CD14-positive monocyte (primary cell): ENCODE data around the gene FCRL4. TPM values are rescaled to one million over a fixed set of nuclear protein-coding genes. Genes with fewer than 3 reads are reported as not detected.

Experiments used
- DNase-seq, 3 donors: peaks; one replicate each; pipeline ENCODE4 v3.0.0-alpha.2; 2011 to 2022
- H2AFZ ChIP-seq: 2 replicates; pipeline ENCODE4 v1.6.0; 2012; ENCODE audit warnings: mild to moderate bottlenecking, low read depth, low read length, inconsistent platforms; ENCODE audit not compliant: insufficient read depth, poor library complexity, severe bottlenecking
- H3K27ac ChIP-seq, 2 donors: 1 replicate in 1 of 2; 2 replicates in 1 of 2; pipeline ENCODE4 v1.5.1; 2012 to 2013; ENCODE audit warnings: low read length in 2 of 2, control low read depth in 1 of 2, inconsistent platforms in 1 of 2, low read depth in 1 of 2, mild to moderate bottlenecking in 1 of 2
- H3K27me3 ChIP-seq, 2 donors: one replicate each; pipeline versions ENCODE4 v1.6.0 to v1.6.1; 2011 to 2013; ENCODE audit warnings: low read length in 2 of 2; ENCODE audit not compliant: control insufficient read depth in 2 of 2, insufficient read depth in 2 of 2
- H3K36me3 ChIP-seq, 2 donors: replicated peaks in 1 of 2; 1 replicate in 1 of 2; 2 replicates in 1 of 2; pipeline versions ENCODE4 v1.5.1 to v1.6.1; 2012 to 2013; ENCODE audit warnings: low read length in 2 of 2, control low read depth in 1 of 2, inconsistent platforms in 1 of 2, mild to moderate bottlenecking in 1 of 2; ENCODE audit not compliant: insufficient read depth in 2 of 2, control insufficient read depth in 1 of 2
- H3K4me1 ChIP-seq, 2 donors: 1 replicate in 1 of 2; 2 replicates in 1 of 2; pipeline versions ENCODE4 v1.5.1 to v1.6.1; 2012 to 2013; ENCODE audit warnings: low read length in 2 of 2, control low read depth in 1 of 2, inconsistent platforms in 1 of 2, mild to moderate bottlenecking in 1 of 2, moderate library complexity in 1 of 2; ENCODE audit not compliant: insufficient read depth in 2 of 2, control insufficient read depth in 1 of 2
- H3K4me2 ChIP-seq: replicated peaks from 2 replicates; pipeline ENCODE3; 2012; ENCODE audit warnings: low read length, moderate library complexity, mild to moderate bottlenecking; ENCODE audit not compliant: poor library complexity, severe bottlenecking; ENCODE audit errors: extremely low read depth
- H3K4me3 ChIP-seq, 3 experiments: fragments of 200-600 bp in 1 of 3; sonication (generic) in 1 of 3; replicated peaks in 1 of 3; 1 replicate in 2 of 3; 2 replicates in 1 of 3; pipeline ENCODE4 v1.5.1; 2011 to 2013; ENCODE audit warnings: low read length in 3 of 3, mild to moderate bottlenecking in 3 of 3, control low read depth in 2 of 3, low read depth in 2 of 3, inconsistent platforms in 1 of 3, moderate library complexity in 1 of 3
- H3K79me2 ChIP-seq: 2 replicates; pipeline ENCODE4 v1.6.0; 2012; ENCODE audit warnings: mild to moderate bottlenecking, control low read depth, inconsistent platforms, low read length, moderate library complexity; ENCODE audit not compliant: insufficient read depth
- H3K9ac ChIP-seq: 2 replicates; pipeline ENCODE4 v1.6.0; 2017; ENCODE audit warnings: low read length, mild to moderate bottlenecking; ENCODE audit not compliant: insufficient read depth, poor library complexity, severe bottlenecking
- H3K9me3 ChIP-seq, 2 donors: replicated peaks in 1 of 2; 1 replicate in 1 of 2; 2 replicates in 1 of 2; pipeline versions ENCODE4 v1.5.1 to v1.6.1; 2012 to 2013; ENCODE audit warnings: low read length in 2 of 2, control low read depth in 1 of 2; ENCODE audit not compliant: control insufficient read depth in 1 of 2, insufficient read depth in 1 of 2
- H4K20me1 ChIP-seq: 2 replicates; pipeline ENCODE4 v1.6.0; 2012; ENCODE audit warnings: mild to moderate bottlenecking, low read length, control low read depth, moderate library complexity; ENCODE audit not compliant: insufficient read depth
- H3K27ac Mint-ChIP-seq, 7 donors: one replicate each; pipeline ENCODE4 v1.8.0; 2020; ENCODE audit warnings: mild to moderate bottlenecking in 7 of 7, mixed read lengths in 7 of 7, moderate library complexity in 6 of 7, inconsistent platforms in 2 of 7
- H3K27me3 Mint-ChIP-seq, 3 donors: one replicate each; pipeline ENCODE4 v1.8.0; 2021 to 2022; ENCODE audit warnings: low read depth in 3 of 3, mild to moderate bottlenecking in 3 of 3, mixed read lengths in 3 of 3, moderate library complexity in 3 of 3, inconsistent platforms in 1 of 3
- H3K36me3 Mint-ChIP-seq, 2 donors: one replicate each; pipeline ENCODE4 v1.8.0; 2020; ENCODE audit warnings: mixed read lengths in 2 of 2, inconsistent platforms in 1 of 2, mild to moderate bottlenecking in 1 of 2
- H3K4me1 Mint-ChIP-seq: one replicate; pipeline ENCODE4 v1.8.0; 2020; ENCODE audit warnings: mild to moderate bottlenecking, mixed read lengths
- H3K4me3 Mint-ChIP-seq, 2 donors: one replicate each; pipeline ENCODE4 v1.8.0; 2020; ENCODE audit warnings: mild to moderate bottlenecking in 2 of 2, mixed read lengths in 2 of 2, moderate library complexity in 1 of 2
- H3K9me3 Mint-ChIP-seq, 7 donors: one replicate each; pipeline ENCODE4 v1.8.0; 2020 to 2022; ENCODE audit warnings: mixed read lengths in 7 of 7, mild to moderate bottlenecking in 6 of 7, moderate library complexity in 6 of 7, inconsistent platforms in 2 of 7
- CTCF ChIP-seq: fragments of 200-600 bp; IDR thresholded peaks from one replicate; pipeline ENCODE4 v1.8.0; 2022; ENCODE audit warnings: antibody characterized with exemption, mild to moderate bottlenecking
- WGBS: methylation state at CpG from one replicate; pipeline ENCODE4 v1.1.5; 2013; ENCODE audit warnings: missing lambda C conversion rate; ENCODE audit not compliant: insufficient coverage; 5-methylcytosine and 5-hydroxymethylcytosine counted together
- intact Hi-C, 2 donors: fragments of 100-400 bp; cut with micrococcal nuclease; formaldehyde crosslinking; loops; one replicate each; pipeline versions ENCODE4 v1.15.0 to v1.15.1; 2023
- polyA plus RNA-seq, 3 donors: library from polyadenylated mRNA; depleted of rRNA in 1 of 3; unstranded in 2 of 3; stranded (reverse) in 1 of 3; fragments of 300-500 nt in 2 of 3; fragments of >200 nt in 1 of 3; fragmentation: Illumina TruSeq in 2 of 3; gene quantifications; 1 replicate in 2 of 3; 2 replicates in 1 of 3; pipeline ENCODE4 v1.2.3, GENCODE V29; 2012 to 2021

The FCRL4 gene
- polyA plus RNA-seq, 3 donors = not detected

- Mint-ChIP-seq H3K4me1 (no peaks in the 10 kb centered on the region), H3K27ac (no peak overlapping the region), H3K4me3 (peak overlapping the region in 1 of 2 donors; percentile 32), H3K9me3 (no peaks in the 10 kb centered on the region), H3K27me3 (peaks cover 4 to 45% (median 41%) of the 10 kb centered on the region in 3 donors), H3K36me3 (no peaks in the 10 kb centered on the region)
- 90% methylated on average over 2 of the region's 3 CpGs for WGBS
- Histone ChIP-seq H3K27me3 (peaks cover 48 to 85% of the 10 kb centered on the region in 2 donors), H4K20me1 (no peaks in the 10 kb centered on the region), H3K9ac (no peak overlapping the region), H3K27ac (no peak overlapping the region), H2AFZ (no peak overlapping the region), H3K4me1 (no peaks in the 10 kb centered on the region), H3K79me2 (no peaks in the 10 kb centered on the region), H3K9me3 (no peaks in the 10 kb centered on the region), H3K36me3 (no peaks in the 10 kb centered on the region), H3K4me2 (no peak overlapping the region), H3K4me3 (no peak overlapping the region)
- no peak for TF ChIP-seq CTCF
- intact Hi-C loops = no loop called here
- no peak for DNase-seq
Observed at GRCh38 chr1:157618190-157618589, 20.3 kb upstream of the FCRL4 start.

GRCh38 chr1:157600236-157600635 lies 2.4 kb upstream of the FCRL4 start:
- DNase-seq = no peak
- Histone ChIP-seq H3K9ac (no peak overlapping the region), H3K27me3 (peaks cover 80 to 92% of the 10 kb centered on the region in 2 donors), H2AFZ (no peak overlapping the region), H3K4me3 (no peak overlapping the region), H3K4me1 (peaks cover 8% of the 10 kb centered on the region in 2 donors), H4K20me1 (no peaks in the 10 kb centered on the region), H3K27ac (no peak overlapping the region), H3K79me2 (no peaks in the 10 kb centered on the region), H3K9me3 (no peaks in the 10 kb centered on the region), H3K4me2 (no peak overlapping the region), H3K36me3 (no peaks in the 10 kb centered on the region)
- intact Hi-C loops = no loop called here
- H3K27me3 Mint-ChIP-seq = peaks cover 59 to 84% (median 66%) of the 10 kb centered on the region in 3 donors
- peak overlapping the region in 1 of 2 donors; percentile 30 for H3K4me3 Mint-ChIP-seq
- peaks cover 0 to 2% (median 0%) of the 10 kb centered on the region in 7 donors for H3K9me3 Mint-ChIP-seq
- TF ChIP-seq CTCF = no peak
- H3K36me3 Mint-ChIP-seq = no peaks in the 10 kb centered on the region
- H3K27ac Mint-ChIP-seq = no peak overlapping the region
- WGBS = no CpG with 5 or more reads among the region's 1 CpG
- peaks cover 7% of the 10 kb centered on the region for H3K4me1 Mint-ChIP-seq
